Activated naive CD4-positive, alpha-beta T cell treated with anti-CD3 and anti-CD28 coated beads, Interleukin-2, amount 10 ng/mL, durations not matched to agents 7 days and 5 days (primary cell): ENCODE results near the gene HABP2.

Experiments
- CTCF ChIA-PET: fragments of 350-600 bp; sonication (Branson Sonifier 250); formaldehyde crosslinking; loops from one replicate; lab custom pipeline; 2021; ENCODE audit warnings: antibody characterized with exemption; lab: Charles Lee
- DNase-seq: peaks from one replicate; pipeline ENCODE4 v3.0.0-alpha.2; 2020
- H3K27ac Mint-ChIP-seq: one replicate; pipeline ENCODE4 v1.8.0; 2021; ENCODE audit warnings: mild to moderate bottlenecking, moderate library complexity, mixed read lengths
- H3K27me3 Mint-ChIP-seq: one replicate; pipeline ENCODE4 v1.8.0; 2021; ENCODE audit warnings: mild to moderate bottlenecking, mixed read lengths
- H3K36me3 Mint-ChIP-seq: one replicate; pipeline ENCODE4 v1.8.0; 2021; ENCODE audit warnings: mixed read lengths
- H3K4me1 Mint-ChIP-seq: one replicate; pipeline ENCODE4 v1.8.0; 2021; ENCODE audit warnings: mixed read lengths
- H3K4me3 Mint-ChIP-seq: one replicate; pipeline ENCODE4 v1.8.0; 2021; ENCODE audit warnings: mild to moderate bottlenecking, moderate library complexity, mixed read lengths
- H3K9me3 Mint-ChIP-seq: one replicate; pipeline ENCODE4 v1.8.0; 2021; ENCODE audit warnings: mixed read lengths

Gene HABP2

GRCh38 chr10:113552701-113553100, at the start of gene HABP2:
TSS of gene HABP2 (plus strand) at chr10:113553053. CDS start at chr10:113553122, 69 bp downstream.
- DNase-seq: no peak
- H3K27ac Mint-ChIP-seq: no peak within 1 kb of the TSS
- peaks cover 32% of the 10 kb centered on the region for H3K27me3 Mint-ChIP-seq
- CTCF ChIA-PET: no interaction called here
- no peaks in the 10 kb centered on the region for H3K36me3 Mint-ChIP-seq
- peaks cover 7% of the 10 kb centered on the region for H3K4me1 Mint-ChIP-seq
- no peak within 1 kb of the TSS for H3K4me3 Mint-ChIP-seq
- H3K9me3 Mint-ChIP-seq: no peaks in the 10 kb centered on the region

GRCh38 chr10:113503930-113504329, 48.9 kb upstream of the HABP2 start:
- no peak for DNase-seq
- Mint-ChIP-seq H3K9me3 (no peaks in the 10 kb centered on the region), H3K27ac (no peak overlapping the region), H3K4me3 (no peak overlapping the region), H3K36me3 (no peaks in the 10 kb centered on the region), H3K27me3 (no peaks in the 10 kb centered on the region), H3K4me1 (peaks cover 2% of the 10 kb centered on the region)
- CTCF ChIA-PET: no interaction called here

- CTCF ChIA-PET: no interaction called here
Observed at GRCh38 chr10:113504423-113504822, 48.4 kb upstream of the HABP2 start.

GRCh38 chr10:113506476-113506875, 46.4 kb upstream of the HABP2 start:
- Mint-ChIP-seq H3K9me3 (peaks cover 1% of the 10 kb centered on the region), H3K27ac (no peak overlapping the region), H3K27me3 (no peaks in the 10 kb centered on the region), H3K4me3 (no peak overlapping the region), H3K36me3 (no peaks in the 10 kb centered on the region), H3K4me1 (no peaks in the 10 kb centered on the region)
- CTCF ChIA-PET: no interaction called here
- DNase-seq: no peak

More at GRCh38 chr10:113504423-113504822, 48.4 kb upstream of the HABP2 start:
- Mint-ChIP-seq H3K36me3 (no peaks in the 10 kb centered on the region), H3K4me3 (no peak overlapping the region), H3K27ac (no peak overlapping the region), H3K4me1 (no peaks in the 10 kb centered on the region), H3K9me3 (no peaks in the 10 kb centered on the region), H3K27me3 (no peaks in the 10 kb centered on the region)
- no peak for DNase-seq

- H3K9me3 Mint-ChIP-seq: peaks cover 9% of the 10 kb centered on the region
- no peaks in the 10 kb centered on the region for H3K27me3 Mint-ChIP-seq
- no peak overlapping the region for H3K27ac Mint-ChIP-seq
- CTCF ChIA-PET: interaction anchor here (1.7 kb wide), 1 partner anchor 10 kb away, joined by 5 read pairs; no protein-coding TSS in a partner anchor
- no peaks in the 10 kb centered on the region for H3K4me1 Mint-ChIP-seq
- no peaks in the 10 kb centered on the region for H3K36me3 Mint-ChIP-seq
- no peak for DNase-seq
- no peak overlapping the region for H3K4me3 Mint-ChIP-seq
Observed at GRCh38 chr10:113511419-113511818, 41.4 kb upstream of the HABP2 start.

GRCh38 chr10:113515161-113515560, 37.7 kb upstream of the HABP2 start:
- Mint-ChIP-seq H3K4me1 (no peaks in the 10 kb centered on the region), H3K9me3 (peaks cover 9% of the 10 kb centered on the region)

GRCh38 chr10:113515601-113516000, 37.3 kb upstream of the HABP2 start:
- CTCF ChIA-PET: no interaction called here
- H3K27ac Mint-ChIP-seq: no peak overlapping the region
- no peak overlapping the region for H3K4me3 Mint-ChIP-seq
- H3K4me1 Mint-ChIP-seq: no peaks in the 10 kb centered on the region
- no peaks in the 10 kb centered on the region for H3K36me3 Mint-ChIP-seq
- H3K9me3 Mint-ChIP-seq: peaks cover 9% of the 10 kb centered on the region
- H3K27me3 Mint-ChIP-seq: no peaks in the 10 kb centered on the region
- no peak for DNase-seq

More at GRCh38 chr10:113515161-113515560, 37.7 kb upstream of the HABP2 start:
- no peak for DNase-seq
- no peak overlapping the region for H3K4me3 Mint-ChIP-seq
- H3K27me3 Mint-ChIP-seq: no peaks in the 10 kb centered on the region
- H3K27ac Mint-ChIP-seq: no peak overlapping the region
- H3K36me3 Mint-ChIP-seq: no peaks in the 10 kb centered on the region
- CTCF ChIA-PET: no interaction called here

GRCh38 chr10:113516061-113516460, 36.8 kb upstream of the HABP2 start:
- Mint-ChIP-seq H3K27me3 (no peaks in the 10 kb centered on the region), H3K4me1 (no peaks in the 10 kb centered on the region), H3K27ac (no peak overlapping the region), H3K36me3 (no peaks in the 10 kb centered on the region), H3K9me3 (peaks cover 9% of the 10 kb centered on the region), H3K4me3 (no peak overlapping the region)
- no peak for DNase-seq
- CTCF ChIA-PET: no interaction called here

- H3K27ac Mint-ChIP-seq: no peak overlapping the region
- no peaks in the 10 kb centered on the region for H3K4me1 Mint-ChIP-seq
- no peak for DNase-seq
- CTCF ChIA-PET: interaction anchor here (1.1 kb wide), 1 partner anchor 53 kb away, joined by 3 read pairs; no protein-coding TSS in a partner anchor
- H3K36me3 Mint-ChIP-seq: no peaks in the 10 kb centered on the region
- peaks cover 1% of the 10 kb centered on the region for H3K9me3 Mint-ChIP-seq
- no peaks in the 10 kb centered on the region for H3K27me3 Mint-ChIP-seq
- H3K4me3 Mint-ChIP-seq: no peak overlapping the region
Observed at GRCh38 chr10:113517165-113517900, 35.5 kb upstream of the HABP2 start.

- Mint-ChIP-seq H3K36me3 (no peaks in the 10 kb centered on the region), H3K4me1 (no peaks in the 10 kb centered on the region), H3K27ac (no peak overlapping the region), H3K4me3 (no peak overlapping the region), H3K27me3 (no peaks in the 10 kb centered on the region), H3K9me3 (no peaks in the 10 kb centered on the region)
- no peak for DNase-seq
- CTCF ChIA-PET: interaction anchor here (1.1 kb wide), 1 partner anchor 52 kb away, joined by 3 read pairs; no protein-coding TSS in a partner anchor
Observed at GRCh38 chr10:113517901-113518260, 35.0 kb upstream of the HABP2 start.

GRCh38 chr10:113518415-113518814, 34.4 kb upstream of the HABP2 start:
- Mint-ChIP-seq H3K4me3 (no peak overlapping the region), H3K27me3 (no peaks in the 10 kb centered on the region), H3K27ac (no peak overlapping the region), H3K9me3 (no peaks in the 10 kb centered on the region), H3K36me3 (no peaks in the 10 kb centered on the region), H3K4me1 (no peaks in the 10 kb centered on the region)
- DNase-seq: no peak
- CTCF ChIA-PET: interaction anchor here (1.1 kb wide), 1 partner anchor 52 kb away, joined by 3 read pairs; no protein-coding TSS in a partner anchor

GRCh38 chr10:113518816-113519591, 33.8 kb upstream of the HABP2 start:
- CTCF ChIA-PET: no interaction called here
- no peaks in the 10 kb centered on the region for H3K27me3 Mint-ChIP-seq
- no peak overlapping the region for H3K4me3 Mint-ChIP-seq
- H3K27ac Mint-ChIP-seq: no peak overlapping the region
- DNase-seq: no peak
- H3K9me3 Mint-ChIP-seq: no peaks in the 10 kb centered on the region
- H3K4me1 Mint-ChIP-seq: no peaks in the 10 kb centered on the region
- H3K36me3 Mint-ChIP-seq: no peaks in the 10 kb centered on the region

GRCh38 chr10:113519681-113520115, 33.2 kb upstream of the HABP2 start:
- CTCF ChIA-PET: interaction anchor here (1.1 kb wide), 1 partner anchor 44 kb away, joined by 3 read pairs; no protein-coding TSS in a partner anchor
- H3K4me3 Mint-ChIP-seq: no peak overlapping the region
- H3K27me3 Mint-ChIP-seq: no peaks in the 10 kb centered on the region

GRCh38 chr10:113520261-113520660, 32.6 kb upstream of the HABP2 start:
- no peaks in the 10 kb centered on the region for H3K27me3 Mint-ChIP-seq
- no peaks in the 10 kb centered on the region for H3K9me3 Mint-ChIP-seq
- H3K36me3 Mint-ChIP-seq: no peaks in the 10 kb centered on the region
- CTCF ChIA-PET: interaction anchor here (1.1 to 1.5 kb wide), 2 partner anchors 9 to 43 kb away, joined by 3 to 5 read pairs; no protein-coding TSS in a partner anchor
- no peak overlapping the region for H3K27ac Mint-ChIP-seq
- H3K4me1 Mint-ChIP-seq: no peaks in the 10 kb centered on the region
- DNase-seq: no peak
- no peak overlapping the region for H3K4me3 Mint-ChIP-seq

More at GRCh38 chr10:113519681-113520115, 33.2 kb upstream of the HABP2 start:
- Mint-ChIP-seq H3K4me1 (no peaks in the 10 kb centered on the region), H3K9me3 (no peaks in the 10 kb centered on the region), H3K36me3 (no peaks in the 10 kb centered on the region), H3K27ac (no peak overlapping the region)
- DNase-seq: no peak
